ACC112 (cell line): ENCODE results near the gene DPH1.

Experiments
- H2AFZ ChIP-seq: fragments of 200-600 bp; sonication (generic); one replicate; pipeline ENCODE4 v1.6.0; 2017; ENCODE audit warnings: antibody characterized with exemption, low read length; ENCODE audit not compliant: unreplicated experiment
- H3K27ac ChIP-seq: fragments of 200-600 bp; sonication (generic); 2 replicates; pipeline ENCODE4 v1.5.1; 2014; ENCODE audit warnings: low read depth, mild to moderate bottlenecking, antibody characterized with exemption, low read length, moderate library complexity
- H3K27me3 ChIP-seq: fragments of 200-600 bp; sonication (generic); 2 replicates; pipeline ENCODE4 v1.6.1; 2014; ENCODE audit warnings: mild to moderate bottlenecking, antibody characterized with exemption, low read length, moderate library complexity, mixed read lengths; ENCODE audit not compliant: insufficient read depth
- H3K36me3 ChIP-seq: fragments of 200-600 bp; sonication (generic); 2 replicates; pipeline ENCODE4 v1.6.1; 2016; ENCODE audit warnings: mild to moderate bottlenecking, antibody characterized with exemption, low read length, moderate library complexity, mixed read lengths; ENCODE audit not compliant: insufficient read depth
- H3K4me1 ChIP-seq: fragments of 200-600 bp; sonication (generic); one replicate; pipeline ENCODE4 v1.6.1; 2016; ENCODE audit warnings: low read length, mixed read lengths; ENCODE audit not compliant: insufficient read depth, unreplicated experiment, control insufficient read depth
- H3K4me3 ChIP-seq: fragments of 200-600 bp; sonication (generic); 2 replicates; pipeline ENCODE4 v1.5.1; 2014; ENCODE audit warnings: mild to moderate bottlenecking, low read depth, low read length
- H3K79me2 ChIP-seq: fragments of 200-600 bp; sonication (generic); one replicate; pipeline ENCODE4 v1.6.0; 2016; ENCODE audit warnings: low read length; ENCODE audit not compliant: control insufficient read depth, unreplicated experiment, insufficient read depth

Gene DPH1

GRCh38 chr17:2085648-2085949 is 55.6 kb downstream of the DPH1 start:
- Histone ChIP-seq H3K27ac (peak overlapping the region; percentile 68), H3K79me2 (no peaks in the 10 kb centered on the region), H3K4me1 (peaks cover 49% of the 10 kb centered on the region), H3K36me3 (peaks cover 4% of the 10 kb centered on the region; the same call in 1 of the 2 replicates), H2AFZ (no peak overlapping the region), H3K27me3 (no peaks in the 10 kb centered on the region), H3K4me3 (no peak overlapping the region)

- peaks cover 56% of the 10 kb centered on the region for H3K4me1 ChIP-seq
Observed at GRCh38 chr17:2086306-2086705, 56.4 kb downstream of the DPH1 start.

GRCh38 chr17:2087597-2088211 is 57.8 kb downstream of the DPH1 start:
- Histone ChIP-seq H3K27ac (no peak overlapping the region), H2AFZ (no peak overlapping the region), H3K79me2 (no peaks in the 10 kb centered on the region), H3K27me3 (no peaks in the 10 kb centered on the region), H3K4me1 (peaks cover 50% of the 10 kb centered on the region), H3K4me3 (no peak overlapping the region), H3K36me3 (no peaks in the 10 kb centered on the region)

More at GRCh38 chr17:2086306-2086705, 56.4 kb downstream of the DPH1 start:
- no peaks in the 10 kb centered on the region for H3K79me2 ChIP-seq
- no peak overlapping the region for H3K27ac ChIP-seq
- H2AFZ ChIP-seq: no peak overlapping the region
- H3K27me3 ChIP-seq: no peaks in the 10 kb centered on the region
- no peak overlapping the region for H3K4me3 ChIP-seq
- H3K36me3 ChIP-seq: no peaks in the 10 kb centered on the region

GRCh38 chr17:2089021-2089422 is 59.1 kb downstream of the DPH1 start:
- H3K27ac ChIP-seq: peak overlapping the region; percentile 85
- peaks cover 48% of the 10 kb centered on the region for H3K4me1 ChIP-seq
- peak overlapping the region; percentile 80 for H3K4me3 ChIP-seq

GRCh38 chr17:2090210-2090641 is 60.3 kb downstream of the DPH1 start:
- H3K36me3 ChIP-seq: no peaks in the 10 kb centered on the region
- peak overlapping the region; percentile 85 for H3K27ac ChIP-seq
- no peak overlapping the region for H2AFZ ChIP-seq
- peaks cover 36% of the 10 kb centered on the region for H3K4me1 ChIP-seq
- no peaks in the 10 kb centered on the region for H3K27me3 ChIP-seq
- peak overlapping the region; percentile 80 for H3K4me3 ChIP-seq
- no peaks in the 10 kb centered on the region for H3K79me2 ChIP-seq

More at GRCh38 chr17:2089021-2089422, 59.1 kb downstream of the DPH1 start:
- Histone ChIP-seq H3K27me3 (no peaks in the 10 kb centered on the region), H2AFZ (peak overlapping the region; percentile 72), H3K36me3 (no peaks in the 10 kb centered on the region), H3K79me2 (no peaks in the 10 kb centered on the region)

- H3K27ac ChIP-seq: peak overlapping the region; percentile 85
- no peaks in the 10 kb centered on the region for H3K27me3 ChIP-seq
- H3K4me3 ChIP-seq: peak overlapping the region; percentile 80
- H3K79me2 ChIP-seq: no peaks in the 10 kb centered on the region
- H2AFZ ChIP-seq: no peak overlapping the region
- no peaks in the 10 kb centered on the region for H3K36me3 ChIP-seq
- H3K4me1 ChIP-seq: peaks cover 28% of the 10 kb centered on the region
Observed at GRCh38 chr17:2090804-2091534, 61.0 kb downstream of the DPH1 start.

GRCh38 chr17:2092253-2092652 is 62.3 kb downstream of the DPH1 start:
- H3K36me3 ChIP-seq: no peaks in the 10 kb centered on the region
- no peaks in the 10 kb centered on the region for H3K79me2 ChIP-seq
- no peak overlapping the region for H2AFZ ChIP-seq
- H3K27ac ChIP-seq: no peak overlapping the region
- no peaks in the 10 kb centered on the region for H3K27me3 ChIP-seq
- peaks cover 28% of the 10 kb centered on the region for H3K4me1 ChIP-seq
- no peak overlapping the region for H3K4me3 ChIP-seq

GRCh38 chr17:2093349-2093748 is 63.4 kb downstream of the DPH1 start:
- H3K27me3 ChIP-seq: no peaks in the 10 kb centered on the region

More at GRCh38 chr17:2093349-2093748, 63.4 kb downstream of the DPH1 start:
- H2AFZ ChIP-seq: no peak overlapping the region
- H3K4me1 ChIP-seq: peaks cover 25% of the 10 kb centered on the region
- no peak overlapping the region for H3K27ac ChIP-seq
- H3K4me3 ChIP-seq: no peak overlapping the region
- H3K79me2 ChIP-seq: no peaks in the 10 kb centered on the region
- H3K36me3 ChIP-seq: no peaks in the 10 kb centered on the region
